Neural cell (in vitro differentiated cells): Measurements from ENCODE around the gene MALRD1. TPM values are rescaled to one million over a fixed set of nuclear protein-coding genes. Genes with fewer than 3 reads are reported as not detected.

ENCODE experiments used
- H2AFZ ChIP-seq: fragments of 200-600, 300-800 bp; sonication (generic), shearing (Covaris generic); 2 replicates; pipeline ENCODE4 v1.6.0; 2014; ENCODE audit warnings: low read depth, mild to moderate bottlenecking, antibody characterized with exemption, low read length, moderate library complexity
- H3F3A ChIP-seq: fragments of 200-600 bp; shearing (Covaris generic); 2 replicates; pipeline ENCODE4 v1.6.1; 2016; ENCODE audit warnings: mild to moderate bottlenecking, moderate library complexity, mixed read lengths, antibody characterized with exemption, low read length; ENCODE audit not compliant: insufficient read depth, poor library complexity, severe bottlenecking
- H3K27ac ChIP-seq: fragments of 200-600, 300-800 bp; sonication (generic), shearing (Covaris generic); 2 replicates; pipeline ENCODE4 v1.5.1; 2014; ENCODE audit warnings: mild to moderate bottlenecking, low read length, moderate library complexity
- H3K27me3 ChIP-seq: fragments of 300-800, 200-600 bp; sonication (generic), shearing (Covaris generic); 2 replicates; pipeline ENCODE4 v1.6.0; 2014; ENCODE audit warnings: mild to moderate bottlenecking, low read depth, low read length, moderate library complexity; ENCODE audit not compliant: insufficient read depth
- H3K36me3 ChIP-seq: fragments of 300-800, 200-600 bp; sonication (generic), shearing (Covaris generic); 2 replicates; pipeline ENCODE4 v1.5.1; 2014; ENCODE audit warnings: mild to moderate bottlenecking, antibody characterized with exemption, low read length, moderate library complexity; ENCODE audit not compliant: insufficient read depth
- H3K4me2 ChIP-seq: fragments of 300-800, 200-600 bp; sonication (generic), shearing (Covaris generic); 2 replicates; pipeline ENCODE4 v1.6.0; 2014; ENCODE audit warnings: mild to moderate bottlenecking, low read length
- H3K4me3 ChIP-seq: fragments of 300-800, 200-600 bp; sonication (generic), shearing (Covaris generic); 2 replicates; pipeline ENCODE4 v1.5.1; 2014; ENCODE audit warnings: mild to moderate bottlenecking, low read length, moderate library complexity
- H3K79me2 ChIP-seq: fragments of 200-600 bp; shearing (Covaris generic); replicated peaks from 2 replicates; pipeline ENCODE4 v1.6.0; 2014; ENCODE audit warnings: mild to moderate bottlenecking, low read length, moderate library complexity; ENCODE audit not compliant: insufficient read depth
- H3K9ac ChIP-seq: fragments of 300-800, 200-600 bp; sonication (generic), shearing (Covaris generic); 2 replicates; pipeline ENCODE4 v1.6.1; 2016; ENCODE audit warnings: mild to moderate bottlenecking, low read length, mixed read lengths
- H3K9me2 ChIP-seq: fragments of 200-600 bp; shearing (Covaris generic); 2 replicates; pipeline ENCODE4 v1.6.1; 2016; ENCODE audit warnings: mild to moderate bottlenecking, low read length, mixed read lengths; ENCODE audit not compliant: insufficient read depth
- H3K9me3 ChIP-seq: fragments of 200-600, 300-800 bp; sonication (generic), shearing (Covaris generic); 2 replicates; pipeline ENCODE4 v1.6.1; 2016; ENCODE audit warnings: mild to moderate bottlenecking, mixed run types, low read length, moderate library complexity, mixed read lengths
- H4K20me1 ChIP-seq: fragments of 200-600 bp; shearing (Covaris generic); 2 replicates; pipeline ENCODE4 v1.6.1; 2016; ENCODE audit warnings: mild to moderate bottlenecking, mixed run types; ENCODE audit not compliant: insufficient read depth
- CTCF ChIP-seq: fragments of 450-650 bp; IDR thresholded peaks from 2 replicates; pipeline ENCODE4 v1.5.1; 2014; ENCODE audit warnings: antibody characterized with exemption, mild to moderate bottlenecking, moderate library complexity; ENCODE audit not compliant: poor library complexity, severe bottlenecking
- EP300 ChIP-seq: fragments of 450-650 bp; conservative IDR thresholded peaks from 2 replicates; pipeline ENCODE4 v1.6.1; 2014; ENCODE audit warnings: antibody characterized with exemption, mild to moderate bottlenecking, moderate library complexity; ENCODE audit not compliant: poor library complexity, severe bottlenecking
- EZH2 ChIP-seq: fragments of 200-600, 300-800 bp; shearing (Covaris generic), sonication (generic); IDR thresholded peaks from 2 replicates; pipeline ENCODE4 v1.6.1; 2014; ENCODE audit warnings: antibody characterized with exemption, low read length, borderline replicate concordance, mild to moderate bottlenecking; ENCODE audit not compliant: insufficient read depth, poor library complexity, severe bottlenecking
- MXI1 ChIP-seq: fragments of 450-650 bp; conservative IDR thresholded peaks from 2 replicates; pipeline ENCODE4 v1.6.1; 2014; ENCODE audit warnings: antibody characterized with exemption, mild to moderate bottlenecking; ENCODE audit not compliant: poor library complexity, severe bottlenecking
- POLR2AphosphoS5 ChIP-seq: IDR thresholded peaks from 2 replicates; pipeline ENCODE4 v1.6.1; 2012
- RAD21 ChIP-seq: fragments of 450-650 bp; conservative IDR thresholded peaks from 2 replicates; pipeline ENCODE4 v1.6.1; 2014; ENCODE audit warnings: antibody characterized with exemption, mild to moderate bottlenecking, moderate library complexity
- REST ChIP-seq: IDR thresholded peaks from 2 replicates; pipeline ENCODE4 v1.6.1; 2012; ENCODE audit warnings: borderline replicate concordance
- SMC3 ChIP-seq: fragments of 450-650 bp; conservative IDR thresholded peaks from 2 replicates; pipeline ENCODE4 v1.6.1; 2014; ENCODE audit warnings: antibody characterized with exemption, mild to moderate bottlenecking, moderate library complexity; ENCODE audit not compliant: poor library complexity
- TAF1 ChIP-seq: IDR thresholded peaks from 2 replicates; pipeline ENCODE4 v1.6.1; 2012; ENCODE audit warnings: low read depth
- polyA plus RNA-seq: library from polyadenylated mRNA; depleted of rRNA; stranded (reverse); fragments of >200 nt; gene quantifications from 2 replicates; pipeline ENCODE4 v1.2.3, GENCODE V29; 2014

MALRD1 gene
- polyA plus RNA-seq, 1 donor from 2014 or later = 0.21 TPM

- no peaks in the 10 kb centered on the region for H3K9me2 ChIP-seq
- no peak overlapping the region for H2AFZ ChIP-seq
- H3K4me3 ChIP-seq = no peak overlapping the region
- no peak overlapping the region for H3K27ac ChIP-seq
- no peak overlapping the region for H3K4me2 ChIP-seq
- no peaks in the 10 kb centered on the region for H3K36me3 ChIP-seq
- no peaks in the 10 kb centered on the region for H3K9me3 ChIP-seq
- no peaks in the 10 kb centered on the region for H4K20me1 ChIP-seq
- TF ChIP-seq EZH2 = no peak
- TF ChIP-seq TAF1 = no peak
- no peak for TF ChIP-seq MXI1
- no peak for TF ChIP-seq POLR2AphosphoS5
- no peaks in the 10 kb centered on the region for H3F3A ChIP-seq
- H3K9ac ChIP-seq = no peak overlapping the region
- no peaks in the 10 kb centered on the region for H3K27me3 ChIP-seq
- no peaks in the 10 kb centered on the region for H3K79me2 ChIP-seq
Observed at GRCh38 chr10:19169041-19169440, 120.4 kb downstream of the MALRD1 start.

GRCh38 chr10:19169684-19170083 is 121.1 kb downstream of the MALRD1 start:
- no peak overlapping the region for H3K4me2 ChIP-seq
- H4K20me1 ChIP-seq = no peaks in the 10 kb centered on the region
- H3K4me3 ChIP-seq = no peak overlapping the region
- H3F3A ChIP-seq = no peaks in the 10 kb centered on the region
- H3K79me2 ChIP-seq = no peaks in the 10 kb centered on the region
- TF ChIP-seq POLR2AphosphoS5 (no peak), CTCF (no peak), EP300 (no peak), RAD21 (no peak), MXI1 (no peak), SMC3 (no peak), EZH2 (no peak), REST (no peak), TAF1 (no peak)
- no peaks in the 10 kb centered on the region for H3K9me2 ChIP-seq
- no peak overlapping the region for H2AFZ ChIP-seq
- no peaks in the 10 kb centered on the region for H3K27me3 ChIP-seq
- H3K9me3 ChIP-seq = no peaks in the 10 kb centered on the region
- H3K36me3 ChIP-seq = no peaks in the 10 kb centered on the region
- H3K27ac ChIP-seq = no peak overlapping the region
- no peak overlapping the region for H3K9ac ChIP-seq

- H3K36me3 ChIP-seq = no peaks in the 10 kb centered on the region
- no peak overlapping the region for H3K27ac ChIP-seq
- H4K20me1 ChIP-seq = no peaks in the 10 kb centered on the region
- no peaks in the 10 kb centered on the region for H3F3A ChIP-seq
- no peak overlapping the region for H2AFZ ChIP-seq
- H3K4me3 ChIP-seq = no peak overlapping the region
- no peak overlapping the region for H3K9ac ChIP-seq
- no peaks in the 10 kb centered on the region for H3K27me3 ChIP-seq
- no peaks in the 10 kb centered on the region for H3K9me2 ChIP-seq
- TF ChIP-seq SMC3 = no peak
- no peak for TF ChIP-seq MXI1
- TF ChIP-seq TAF1 = no peak
- TF ChIP-seq CTCF = no peak
- no peak for TF ChIP-seq RAD21
- no peak for TF ChIP-seq EP300
- H3K79me2 ChIP-seq = no peaks in the 10 kb centered on the region
- H3K4me2 ChIP-seq = no peak overlapping the region
- H3K9me3 ChIP-seq = no peaks in the 10 kb centered on the region
Observed at GRCh38 chr10:19178675-19179074, 130.1 kb downstream of the MALRD1 start.
